Measurements from ENCODE around the gene POFUT1. TPM values are rescaled to one million over a fixed set of nuclear protein-coding genes. Genes with fewer than 3 reads are reported as not detected.
"Not testable (repeated sequence)": the region's sequence is repeated elsewhere in the genome, so short reads cannot be mapped to it uniquely, and the experiment has no call there.

POFUT1 gene
- total and polyA plus RNA-seq, 2 of the 8 experiments (the other 6 are each of a cell fraction or from before 2014, with no cell fraction given): 19.4 to 24.4 TPM

DNA sequence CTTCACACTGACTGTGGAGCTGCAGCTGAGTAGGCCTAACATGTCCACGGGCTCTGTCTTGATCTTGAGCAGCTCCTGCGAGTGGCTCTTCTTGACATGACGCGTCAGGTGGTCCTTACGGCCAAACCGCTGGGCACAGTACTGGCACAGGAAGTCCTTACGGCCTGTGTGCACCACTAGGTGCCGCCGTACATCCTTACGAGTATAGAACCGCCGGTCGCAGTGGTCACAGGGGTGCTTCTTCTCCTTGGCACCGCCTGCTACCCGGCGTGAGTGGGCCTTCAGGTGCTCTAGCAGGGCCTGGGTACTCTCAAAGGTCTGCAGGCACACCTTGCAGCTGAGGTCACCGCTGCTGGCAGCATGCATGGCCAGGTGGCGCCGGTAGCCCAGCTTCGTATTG lies 10.5 kb upstream of the POFUT1 start:
- H3K9ac ChIP-seq (replicated peaks in 1 of 4; ENCODE audit: extremely low read depth in 1 of 4, low read depth in 3 of 4, low read length in 3 of 4); H4K91ac ChIP-seq (replicated peaks; ENCODE audit: insufficient read length, low read length); H2BK120ac ChIP-seq (replicated peaks; ENCODE audit: low read depth, low read length); H2BK15ac ChIP-seq (ENCODE audit: low read length); H3K4me1 ChIP-seq (replicated peaks in 1 of 4; ENCODE audit: control insufficient read depth in 3 of 4, insufficient read depth in 4 of 4, low read length in 3 of 4); H3K23ac ChIP-seq (ENCODE audit: insufficient read length); H3K4me2 ChIP-seq (ENCODE audit: insufficient read depth in 1 of 2, low read depth in 2 of 2, low read length in 2 of 2); H3K27ac ChIP-seq (ENCODE audit: low read depth, low read length); H2BK20ac ChIP-seq (ENCODE audit: low read length); H3K79me1 ChIP-seq (ENCODE audit: low read depth, low read length); H3K14ac ChIP-seq (ENCODE audit: insufficient read length); H2AFZ ChIP-seq (ENCODE audit: low read length); H2BK5ac ChIP-seq (ENCODE audit: low read depth, low read length); FAIRE-seq; H3K18ac ChIP-seq (ENCODE audit: extremely low read depth, low read length); H3K23me2 ChIP-seq (ENCODE audit: low read depth, low read length); CTCF ChIA-PET (ENCODE audit: partially characterized antibody); DNase-seq (ENCODE audit: low read depth in 1 of 2, low spot score in 2 of 2); H3K56ac ChIP-seq (replicated peaks; ENCODE audit: insufficient read length, low read depth, low read length); H4K8ac ChIP-seq (ENCODE audit: extremely low read depth, insufficient read depth, low read length); H3K4me3 ChIP-seq (ENCODE audit: extremely low read depth in 1 of 4, insufficient read depth in 2 of 4, low read depth in 3 of 4, low read length in 4 of 4); H3K27me3 ChIP-seq (replicated peaks in 1 of 4; ENCODE audit: control insufficient read depth in 3 of 4, extremely low read depth in 1 of 4, insufficient read depth in 3 of 4, low read length in 3 of 4); H3K4ac ChIP-seq (replicated peaks; ENCODE audit: insufficient read length, low read depth, low read length); H3K9me3 ChIP-seq (ENCODE audit: insufficient read depth in 2 of 2, low read depth in 1 of 2, low read length in 1 of 2); H2AK5ac ChIP-seq (ENCODE audit: low read depth, low read length); H4K5ac ChIP-seq (ENCODE audit: insufficient read length, low read depth, low read length): not testable (repeated sequence)
- Histone ChIP-seq H3K79me2 (ENCODE audit: control insufficient read depth in 1 of 2, insufficient read depth in 2 of 2, low read length in 2 of 2) (peaks cover 0 to 25% of the 10 kb centered on the region in 2 experiments; a peak in 3 of 4 replicates), H3K36me3 (ENCODE audit: control insufficient read depth in 2 of 4, insufficient read depth in 4 of 4, low read length in 3 of 4) (peaks cover 52 to 68% (median 57%) of the 10 kb centered on the region in 4 experiments), H2BK12ac (ENCODE audit: low read depth, low read length) (peak overlapping the region; percentile 39; the same call in 1 of the 2 replicates), H4K20me1 (replicated peaks in 1 of 2; ENCODE audit: control insufficient read depth in 1 of 2, insufficient read depth in 2 of 2, low read length in 2 of 2) (peaks cover 14 to 18% of the 10 kb centered on the region in 2 experiments)
- POLR2A ChIA-PET (ENCODE audit: partially characterized antibody): interaction anchor here (1.5 kb wide), 1 partner anchor 10 kb away, joined by 3 read pairs; no protein-coding TSS in a partner anchor
- WGBS, 2 experiments (ENCODE audit: extremely low coverage in 1 of 2, insufficient coverage in 1 of 2, insufficient read length in 1 of 2, insufficient replicate concordance in 2 of 2, low coverage in 1 of 2, low lambda C conversion rate in 2 of 2, missing lambda C conversion rate in 1 of 2): 92% methylated on average over 20 of the region's 20 CpGs; no CpG with 5 or more reads in 1 of the 2 experiments
- TF ChIP-seq RAD21 (IDR thresholded peaks at IDR 0.05 in 1 of 2, conservative IDR thresholded peaks at IDR 0.05 in 1 of 2; ENCODE audit: low read depth in 2 of 2, low read length in 2 of 2): peak in 1 of 2 experiments; percentile 38; a peak in 2 of 4 replicates
- TF ChIP-seq, protein P1, sequence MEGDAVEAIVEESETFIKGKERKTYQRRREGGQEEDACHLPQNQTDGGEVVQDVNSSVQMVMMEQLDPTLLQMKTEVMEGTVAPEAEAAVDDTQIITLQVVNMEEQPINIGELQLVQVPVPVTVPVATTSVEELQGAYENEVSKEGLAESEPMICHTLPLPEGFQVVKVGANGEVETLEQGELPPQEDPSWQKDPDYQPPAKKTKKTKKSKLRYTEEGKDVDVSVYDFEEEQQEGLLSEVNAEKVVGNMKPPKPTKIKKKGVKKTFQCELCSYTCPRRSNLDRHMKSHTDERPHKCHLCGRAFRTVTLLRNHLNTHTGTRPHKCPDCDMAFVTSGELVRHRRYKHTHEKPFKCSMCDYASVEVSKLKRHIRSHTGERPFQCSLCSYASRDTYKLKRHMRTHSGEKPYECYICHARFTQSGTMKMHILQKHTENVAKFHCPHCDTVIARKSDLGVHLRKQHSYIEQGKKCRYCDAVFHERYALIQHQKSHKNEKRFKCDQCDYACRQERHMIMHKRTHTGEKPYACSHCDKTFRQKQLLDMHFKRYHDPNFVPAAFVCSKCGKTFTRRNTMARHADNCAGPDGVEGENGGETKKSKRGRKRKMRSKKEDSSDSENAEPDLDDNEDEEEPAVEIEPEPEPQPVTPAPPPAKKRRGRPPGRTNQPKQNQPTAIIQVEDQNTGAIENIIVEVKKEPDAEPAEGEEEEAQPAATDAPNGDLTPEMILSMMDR (IDR thresholded peaks at IDR 0.05; ENCODE audit: control extremely low read depth in 1 of 3, insufficient read depth in 1 of 3, low read depth in 1 of 3, low read length in 3 of 3): peak; percentile 13 to 30 (median 14); a peak in 2 of 4 replicates
